ENCODE results near the gene PHKA2.
"Not testable (repeated sequence)": the region's sequence is repeated elsewhere in the genome, so short reads cannot be mapped to it uniquely, and the experiment has no call there.

Gene PHKA2

DNA sequence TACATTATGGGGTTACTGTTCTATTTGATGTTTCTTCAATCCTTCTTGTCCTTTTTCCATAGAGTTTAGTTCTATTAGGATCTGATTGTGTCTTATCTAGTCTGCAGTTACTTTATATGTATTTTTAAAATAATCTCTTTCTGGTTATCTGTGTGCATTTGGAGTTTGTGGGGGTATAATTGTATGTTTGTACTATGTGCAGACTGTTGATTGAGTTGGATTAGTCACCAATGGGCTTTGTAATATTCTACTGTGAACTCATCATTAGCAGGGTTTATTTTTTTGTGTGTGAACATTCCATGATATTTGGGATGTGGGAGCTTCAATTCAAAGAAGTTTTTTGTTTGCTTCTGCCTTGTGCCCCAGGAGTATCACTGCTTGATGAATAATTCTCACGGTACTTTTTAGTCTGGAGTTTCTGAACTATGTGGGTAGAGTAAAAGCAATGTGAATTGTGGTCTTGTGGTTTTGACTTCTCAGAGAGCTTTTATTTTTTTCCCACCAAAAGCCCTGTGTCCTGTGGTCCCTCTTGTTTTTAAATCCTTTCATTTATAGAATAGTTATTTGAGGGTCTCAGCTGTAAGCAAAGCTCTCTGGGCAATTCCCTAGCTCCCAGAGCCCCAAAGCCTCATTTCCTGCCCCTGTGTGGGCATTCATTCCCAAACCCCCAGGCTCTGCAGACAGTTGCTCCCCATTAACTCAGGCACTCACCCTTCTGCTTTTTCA, 127.8 kb downstream of the PHKA2 start:
- DNase-seq, result peak; percentile 3 to 47 (median 22)

DNA sequence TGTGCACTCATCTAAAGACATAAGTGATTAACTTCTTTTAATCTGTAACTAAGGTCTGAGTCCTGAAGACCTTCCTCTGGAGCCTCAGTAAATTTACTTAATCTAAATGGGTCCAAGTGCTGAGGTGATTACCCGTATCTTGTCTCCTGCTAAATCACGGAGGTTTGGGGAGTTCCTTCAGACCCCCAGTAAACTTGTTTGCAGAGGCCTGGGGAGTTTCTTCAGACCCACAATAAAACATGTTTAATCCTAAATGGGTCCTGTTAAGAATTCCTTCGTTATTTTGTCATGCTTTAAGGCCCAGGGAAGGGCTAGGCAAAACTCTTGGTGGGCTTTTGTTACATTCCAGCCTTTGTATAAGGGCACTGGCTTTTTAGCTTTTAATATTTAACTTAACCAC, 136.0 kb downstream of the PHKA2 start:
- not testable (repeated sequence) for DNase-seq
